Left renal cortex interstitium (tissue), 4 donors: ENCODE results near the gene BCL2L14. TPM values are rescaled to one million over a fixed set of nuclear protein-coding genes. Genes with fewer than 3 reads are reported as not detected.
A peak's percentile ranks its signal among the peaks of the same experiment; 100 is the strongest.

Source experiments
- DNase-seq, 4 donors: peaks; one replicate each; pipeline ENCODE4 v3.0.0-alpha.2; 2013; ENCODE audit warnings: low read depth in 4 of 4, low spot score in 2 of 4, missing footprints in 1 of 4
- polyA plus RNA-seq, 4 donors: library from polyadenylated mRNA; unstranded; fragments of 120-200 nt; gene quantifications; one replicate each; pipeline ENCODE4 v1.2.1, GENCODE V29; 2013; ENCODE audit not compliant: insufficient read length in 4 of 4

The BCL2L14 gene, protein sequence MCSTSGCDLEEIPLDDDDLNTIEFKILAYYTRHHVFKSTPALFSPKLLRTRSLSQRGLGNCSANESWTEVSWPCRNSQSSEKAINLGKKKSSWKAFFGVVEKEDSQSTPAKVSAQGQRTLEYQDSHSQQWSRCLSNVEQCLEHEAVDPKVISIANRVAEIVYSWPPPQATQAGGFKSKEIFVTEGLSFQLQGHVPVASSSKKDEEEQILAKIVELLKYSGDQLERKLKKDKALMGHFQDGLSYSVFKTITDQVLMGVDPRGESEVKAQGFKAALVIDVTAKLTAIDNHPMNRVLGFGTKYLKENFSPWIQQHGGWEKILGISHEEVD
- under 1 TPM in 3 of 4 donors, not detected in 1; 0.30 to 0.94 (median 0.58) TPM for polyA plus RNA-seq

DNA sequence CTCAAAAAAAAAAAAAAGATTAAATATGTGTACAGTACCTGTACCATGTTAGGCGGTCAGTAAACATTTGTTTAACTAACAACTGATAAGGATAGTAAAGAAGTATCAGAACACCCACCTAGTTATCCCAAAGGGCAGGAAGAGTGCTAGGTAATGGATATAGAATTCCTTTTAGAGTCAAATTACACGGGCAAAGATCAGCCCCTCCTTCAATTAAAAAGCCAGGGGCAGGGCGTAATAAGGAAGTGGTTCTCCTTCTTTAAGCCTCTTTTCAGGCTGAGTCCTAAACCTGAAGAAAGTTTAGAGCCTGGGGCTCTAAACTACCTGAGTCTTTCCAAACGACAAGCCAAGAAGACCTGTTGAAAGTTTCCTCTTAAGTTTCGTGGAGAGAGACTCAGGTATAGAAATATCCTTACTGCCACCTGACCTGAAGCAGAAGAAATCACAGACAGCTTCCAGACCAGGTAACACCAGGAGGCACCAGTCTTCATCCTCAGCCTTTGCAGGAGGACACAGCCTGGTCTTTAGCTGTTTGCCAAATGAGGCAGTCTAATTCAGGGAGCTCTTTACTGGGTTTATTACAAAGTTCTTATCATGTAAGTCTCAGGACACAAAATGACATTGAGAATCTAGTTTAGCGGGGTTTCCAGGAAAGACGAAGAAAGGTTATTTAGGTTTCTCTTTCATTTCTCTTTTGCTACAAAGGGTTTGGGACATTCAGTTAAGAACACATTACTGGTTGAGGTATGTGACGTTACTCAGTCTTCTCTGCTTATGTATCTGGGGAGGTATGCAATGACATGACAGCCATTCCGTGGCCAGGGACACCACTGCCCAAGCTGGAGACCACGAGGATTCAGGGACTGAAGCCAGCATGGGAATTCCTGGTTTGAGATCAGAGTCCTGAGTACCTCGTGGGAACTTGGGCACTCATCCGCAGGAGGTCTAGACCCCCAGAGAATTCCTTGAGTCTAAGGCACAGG is at the start of gene BCL2L14:
BCL2L14 (plus strand) TSS at position 266 of the 983 bp plus-strand sequence. CDS start 8,367 bp downstream, outside the sequence.
- DNase-seq, result no peak

DNA sequence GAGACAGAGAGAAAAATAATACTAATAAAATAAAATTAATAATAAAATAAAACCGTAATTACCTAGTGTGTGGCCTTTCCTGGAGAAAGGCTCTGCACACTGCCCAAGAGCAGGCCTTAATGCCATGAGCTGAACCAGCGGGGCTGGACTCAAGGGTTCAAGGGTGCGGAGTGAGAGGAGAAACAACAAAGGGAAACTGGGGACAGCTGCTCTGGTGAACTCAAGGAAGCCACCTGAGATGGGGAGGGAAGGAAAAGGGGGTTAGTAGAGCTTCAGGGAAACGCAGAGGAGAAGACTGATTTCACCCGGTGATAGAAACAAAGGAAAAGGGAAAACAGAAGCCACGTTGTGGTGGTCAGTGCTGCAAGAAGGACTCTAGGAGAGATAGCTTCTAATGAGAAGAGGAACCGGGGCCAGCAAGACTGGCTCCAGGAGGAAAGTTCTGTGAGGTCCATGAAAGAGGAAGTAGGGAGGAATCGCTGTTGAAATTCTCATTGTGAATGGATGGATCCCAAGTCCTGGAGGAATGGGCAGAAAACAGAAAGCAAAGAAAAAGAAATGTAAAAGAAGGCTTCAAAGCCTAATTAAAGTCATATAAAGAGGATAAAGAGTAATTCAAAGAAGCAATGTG is 48.3 kb upstream of the BCL2L14 start:
- DNase-seq, result no peak

DNA sequence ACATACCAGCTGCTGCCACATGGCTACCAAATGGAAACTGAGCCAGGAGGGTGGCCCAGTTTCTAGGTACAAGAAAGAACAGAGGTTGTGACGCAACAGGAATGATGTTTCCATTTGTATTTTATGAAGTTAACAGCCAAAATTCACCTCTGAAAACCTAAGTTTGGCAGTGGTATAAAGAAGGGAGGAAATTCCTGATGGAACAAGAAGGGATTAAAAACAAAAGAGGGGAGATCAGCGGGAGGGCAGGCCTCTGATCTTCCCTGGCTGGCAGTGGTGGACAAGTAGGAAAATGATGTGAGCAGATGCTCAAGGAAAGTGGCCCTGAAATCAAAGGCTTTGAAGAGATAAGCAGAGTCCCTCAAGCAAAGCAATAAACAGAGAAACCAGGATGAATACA is 47.3 kb upstream of the BCL2L14 start:
- DNase-seq, result no peak

DNA sequence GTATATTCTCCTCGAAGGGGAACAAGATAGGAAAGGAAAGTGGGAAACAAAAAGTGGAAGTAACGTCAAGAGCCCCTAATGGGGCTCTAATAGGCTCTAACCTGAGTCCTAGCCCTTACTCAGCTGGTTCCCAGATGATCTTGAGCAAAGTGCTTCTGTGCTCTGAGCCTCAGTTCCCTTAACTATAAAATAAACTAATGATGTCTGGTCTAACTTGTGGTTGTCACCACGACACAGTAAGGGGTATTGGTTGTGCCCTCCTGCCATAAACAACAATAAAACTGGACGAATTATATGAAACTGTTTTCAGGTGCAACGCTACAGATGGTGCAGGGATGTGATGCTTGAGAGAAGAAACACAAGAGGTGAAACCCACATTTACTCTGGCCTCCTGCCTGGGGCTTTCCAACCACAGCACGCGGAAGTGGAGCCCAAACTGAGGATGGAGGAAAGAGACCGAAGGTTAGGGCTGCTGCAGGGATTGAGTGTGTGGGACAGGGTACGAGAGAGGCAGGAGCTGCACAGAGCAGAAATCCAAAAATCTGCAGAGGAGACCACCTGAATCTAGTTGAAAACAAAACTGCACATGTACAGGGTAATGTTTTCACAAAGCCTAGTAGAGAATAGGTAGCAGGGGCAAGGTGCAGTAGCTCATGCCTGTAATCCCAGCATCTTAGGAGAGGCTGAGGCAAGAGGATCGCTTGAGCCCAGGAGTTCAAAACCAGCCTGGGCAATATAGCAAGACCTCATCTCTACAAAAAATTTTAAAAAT is 45.6 kb upstream of the BCL2L14 start:
- DNase-seq, result no peak

DNA sequence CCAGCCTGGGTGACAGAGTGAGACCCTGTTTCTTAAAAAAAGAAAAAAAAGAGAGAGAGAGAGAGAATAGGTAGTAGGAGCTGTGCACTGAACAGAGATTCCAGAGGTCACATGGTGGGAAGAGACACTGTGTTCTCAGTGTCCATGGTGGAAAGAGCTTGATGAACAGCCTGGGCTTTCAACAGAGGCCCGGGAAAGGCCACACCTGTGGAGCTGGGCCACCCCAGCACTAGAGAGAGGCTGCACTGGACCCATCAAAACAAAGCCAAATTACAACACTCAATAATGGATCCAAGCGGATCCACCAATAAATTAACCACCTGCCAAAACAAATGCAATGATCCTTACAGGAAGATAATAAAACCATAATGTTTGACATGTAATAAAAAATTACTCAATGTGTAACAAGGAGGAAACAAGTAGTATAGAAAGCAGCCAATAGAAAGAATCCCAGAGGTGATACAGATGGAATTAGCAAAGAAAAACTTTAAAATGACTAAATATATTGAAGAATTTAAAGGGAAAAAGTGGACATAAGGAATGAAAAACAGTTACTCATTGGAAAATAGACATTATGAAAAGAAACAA is 44.8 kb upstream of the BCL2L14 start:
- DNase-seq, result no peak

DNA sequence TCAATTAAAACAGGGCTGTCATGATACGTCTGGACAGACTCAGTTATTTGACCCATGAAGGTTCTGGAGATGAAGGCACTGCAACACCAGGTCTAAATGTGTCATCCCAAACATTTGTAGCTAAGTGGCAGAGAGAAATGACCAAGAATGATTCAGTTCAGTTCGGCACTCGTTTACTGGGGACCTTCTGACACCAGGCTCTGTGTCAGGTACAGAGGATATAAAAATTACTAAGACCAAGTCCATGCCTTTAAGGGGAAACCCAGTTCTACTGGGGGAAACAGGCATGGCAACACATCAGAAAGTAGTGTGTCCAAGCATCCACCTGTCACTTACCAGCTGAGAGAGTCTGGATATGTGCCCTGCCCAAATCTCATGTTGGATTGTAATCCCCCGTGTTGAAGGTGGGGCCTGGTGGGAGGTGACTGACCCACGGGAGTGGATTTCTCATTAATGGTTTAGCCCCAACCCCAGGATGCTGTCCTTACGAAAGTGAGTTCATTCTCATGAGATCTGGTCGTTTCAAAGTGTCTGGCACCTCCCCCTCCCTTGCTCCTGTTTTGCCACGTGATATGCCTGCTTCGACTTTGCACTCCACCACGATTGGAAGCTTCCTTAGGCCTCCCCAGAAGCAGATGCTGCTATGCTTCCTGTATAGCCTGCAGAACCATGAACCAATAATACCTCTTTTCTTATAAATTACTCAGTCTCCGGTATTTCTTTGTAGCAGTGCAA is 41.9 kb upstream of the BCL2L14 start:
- no peak for DNase-seq

DNA sequence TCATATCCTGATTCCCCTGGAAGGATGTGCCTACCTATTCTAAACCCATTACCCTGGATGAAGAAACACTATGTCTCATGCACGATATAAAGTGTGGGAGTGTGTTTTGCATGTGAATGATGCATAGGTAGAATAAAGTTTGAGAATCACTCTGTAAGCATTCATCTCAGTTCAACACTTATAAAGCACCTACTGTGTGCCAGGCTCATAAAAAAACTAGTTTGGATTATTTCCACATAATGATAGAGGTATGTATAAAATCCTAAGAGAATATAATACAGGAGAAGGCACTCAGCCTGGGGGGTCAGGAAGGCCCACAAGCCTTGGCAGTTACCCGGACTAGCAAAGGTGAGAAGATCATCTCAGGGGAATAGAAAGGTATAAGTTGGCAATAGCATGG is 41.1 kb upstream of the BCL2L14 start:
- no peak for DNase-seq

DNA sequence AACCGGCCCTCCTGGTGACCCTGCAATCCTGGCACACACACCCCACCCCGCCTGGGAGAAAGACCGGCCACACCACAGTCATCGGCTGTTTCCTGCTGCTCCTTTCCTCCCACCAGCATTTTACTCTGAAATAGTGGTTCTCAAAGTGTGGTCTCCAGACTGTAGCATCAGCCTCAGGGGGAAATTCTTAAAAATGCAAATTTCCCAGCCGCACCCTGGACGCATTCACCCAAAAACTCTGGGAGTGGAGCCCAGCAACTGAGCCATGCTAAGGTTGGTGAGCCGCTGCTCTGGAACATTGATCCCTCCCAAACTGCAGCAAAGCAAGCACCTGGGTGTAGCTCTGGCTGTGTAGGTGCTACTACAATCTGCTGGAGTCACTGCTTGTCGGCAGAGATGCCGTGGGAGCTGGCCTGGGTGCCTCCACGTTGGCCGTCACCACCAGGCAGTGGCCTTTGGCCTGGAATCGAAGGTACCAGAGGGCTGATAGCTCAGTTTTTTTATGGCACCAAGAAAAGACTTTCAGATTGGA is 38.4 kb upstream of the BCL2L14 start:
- no peak for DNase-seq

DNA sequence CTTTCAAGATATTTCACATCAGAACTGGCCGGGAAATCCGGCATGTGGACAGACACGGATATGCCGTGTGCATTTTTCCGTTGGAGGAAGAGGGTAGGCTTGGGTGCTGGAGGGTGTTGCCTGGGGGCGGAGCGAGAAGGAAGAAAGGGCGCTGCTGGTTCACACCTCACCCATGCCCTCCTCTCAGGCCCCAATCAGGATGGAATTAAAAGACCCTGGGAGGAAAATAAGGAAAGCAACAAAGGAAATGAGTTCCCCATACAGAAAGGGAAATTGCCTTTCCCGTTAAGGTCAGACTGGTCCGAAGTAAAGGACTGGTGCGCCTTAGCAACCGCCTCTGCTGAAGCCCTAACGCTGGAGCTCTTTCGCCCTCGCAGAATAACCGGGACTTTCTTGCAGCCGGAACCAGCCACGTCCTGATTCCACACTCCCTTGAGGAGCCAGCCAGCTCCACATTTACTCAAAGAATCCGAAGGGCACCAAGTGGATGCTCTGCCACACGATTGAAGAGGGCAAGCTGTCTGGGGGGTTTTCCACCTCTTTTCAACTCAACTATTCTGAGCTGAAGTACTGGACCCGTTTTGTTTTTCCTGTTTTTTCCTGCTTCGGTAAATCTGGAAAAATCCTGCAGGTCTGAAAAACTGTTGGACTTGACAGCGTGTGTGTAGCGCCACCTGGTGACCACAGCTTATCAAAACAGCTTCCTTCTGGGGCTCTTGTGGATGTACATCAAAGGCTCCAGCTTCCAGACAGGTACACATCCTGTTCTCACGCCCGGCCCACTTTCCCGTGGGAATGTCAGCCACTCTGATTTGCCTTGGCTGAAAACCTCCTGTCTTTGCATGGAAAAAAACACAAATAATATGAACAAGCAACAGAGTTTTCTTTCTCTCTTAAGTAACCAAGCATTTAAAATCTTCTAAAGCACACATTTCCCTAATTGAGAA is 37.6 kb upstream of the BCL2L14 start:
- DNase-seq, result peak; percentile 67 to 88 (median 82)

DNA sequence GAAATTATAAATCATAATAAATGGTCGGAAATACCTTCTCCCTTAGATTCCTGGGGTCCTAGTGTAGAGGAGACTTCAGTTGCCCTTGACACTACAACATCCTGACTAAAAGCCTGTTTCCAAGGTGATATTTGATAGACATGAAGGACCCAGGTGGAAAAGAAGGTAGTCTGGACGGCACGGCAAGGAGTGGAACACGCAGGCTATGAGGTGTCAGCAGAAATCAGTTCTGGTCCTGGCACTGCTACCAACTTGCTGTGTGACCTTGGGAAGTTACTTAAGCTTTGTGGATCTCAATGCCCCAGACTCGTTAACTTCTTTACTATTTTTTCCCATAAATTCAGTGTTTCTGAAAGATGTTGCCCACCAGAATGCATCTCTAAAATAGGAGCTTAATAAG is 36.9 kb upstream of the BCL2L14 start:
- DNase-seq, result no peak

DNA sequence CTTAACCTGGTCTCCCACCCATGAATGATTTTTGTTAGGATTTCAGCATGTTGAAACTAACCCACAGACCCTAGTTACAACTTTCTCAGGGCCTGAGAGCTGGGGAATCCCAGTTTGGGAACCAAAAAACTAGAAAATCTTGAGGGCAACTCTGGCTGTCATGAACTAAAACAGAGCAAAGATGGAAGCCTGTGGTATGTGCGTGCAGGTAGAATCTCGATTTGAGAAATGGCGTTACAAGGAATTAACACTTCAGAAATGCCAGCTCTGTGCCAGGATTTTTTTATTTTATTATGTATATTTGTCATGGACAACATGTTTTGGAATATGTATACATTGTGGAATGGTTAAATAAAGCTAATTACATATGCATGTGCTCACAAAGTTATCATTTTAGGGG is 36.4 kb upstream of the BCL2L14 start:
- no peak for DNase-seq

DNA sequence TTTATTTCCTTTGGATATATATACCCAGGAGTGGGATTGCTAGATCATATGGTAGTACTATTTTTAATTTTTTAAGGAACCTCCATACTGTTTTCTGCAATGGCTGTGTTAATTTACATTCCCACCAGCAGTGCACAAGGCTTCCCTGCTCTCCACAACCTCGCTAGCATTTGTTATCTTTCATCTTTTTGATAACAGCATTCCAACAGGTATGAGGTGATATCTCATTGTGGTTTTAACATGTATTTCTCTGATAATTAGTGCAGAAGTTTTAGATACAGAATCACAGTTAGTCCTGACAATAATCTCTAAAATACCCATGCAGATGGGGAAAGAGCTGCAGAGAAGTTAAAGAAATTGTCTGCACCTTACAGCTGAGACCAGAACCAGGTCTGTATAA is 35.5 kb upstream of the BCL2L14 start:
- DNase-seq, result no peak

DNA sequence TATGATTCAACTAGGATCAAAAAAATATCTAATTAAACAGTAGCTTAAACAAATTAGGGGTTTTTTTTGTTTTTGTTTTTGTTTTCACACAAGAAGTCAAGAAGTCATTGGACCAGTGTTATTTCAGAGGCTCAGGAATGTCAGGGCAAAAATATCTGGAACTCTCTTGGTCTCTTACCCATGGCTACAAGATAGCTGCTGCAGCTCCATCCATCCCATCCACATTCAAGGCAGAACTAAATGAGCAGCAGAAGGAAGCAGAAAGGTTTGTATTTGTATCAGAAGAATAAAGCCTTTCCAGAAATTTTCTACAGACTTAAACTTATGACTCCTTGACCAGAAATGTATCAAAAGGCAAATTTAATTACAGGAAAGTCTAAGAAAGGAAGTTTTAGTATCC is 33.8 kb upstream of the BCL2L14 start:
- no peak for DNase-seq

DNA sequence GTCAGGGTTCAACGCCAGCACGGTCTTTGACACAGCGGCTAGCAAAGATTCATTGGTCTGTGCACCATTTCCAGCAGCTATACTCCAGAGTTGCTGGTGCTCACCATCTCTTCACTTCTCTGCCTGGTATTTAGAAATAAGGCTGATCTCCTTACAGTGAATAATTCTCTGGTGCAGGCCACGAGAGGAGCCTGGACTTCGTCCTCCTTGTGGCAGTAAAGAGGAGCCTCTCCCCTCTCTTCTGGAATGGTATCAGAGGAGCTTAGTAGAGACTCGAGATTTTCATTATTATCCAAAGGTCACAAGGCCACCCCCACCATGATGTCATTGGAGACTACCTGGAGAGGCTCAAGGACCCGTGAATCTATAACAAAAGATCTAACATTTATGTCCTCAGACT is 30.8 kb upstream of the BCL2L14 start:
- no peak for DNase-seq

DNA sequence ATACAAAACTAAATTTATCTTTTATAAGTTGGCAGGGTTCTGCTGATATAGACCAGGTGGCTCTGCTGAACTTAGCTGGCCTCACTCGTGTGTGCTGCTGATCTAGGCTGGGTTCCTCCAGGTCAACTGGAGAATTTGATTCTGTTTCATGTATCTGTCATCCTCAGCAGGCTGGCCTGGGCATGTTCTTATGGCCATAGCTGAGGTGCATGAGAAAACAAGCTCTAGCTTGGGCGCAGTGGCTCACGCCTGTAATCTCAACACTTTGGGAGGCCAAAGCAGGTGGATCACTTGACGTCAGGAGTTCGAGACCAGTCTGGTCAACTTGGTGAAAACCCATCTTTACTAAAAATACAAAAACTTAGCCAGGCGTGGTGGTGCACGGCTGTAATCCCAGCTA is 24.3 kb upstream of the BCL2L14 start:
- DNase-seq, result no peak

DNA sequence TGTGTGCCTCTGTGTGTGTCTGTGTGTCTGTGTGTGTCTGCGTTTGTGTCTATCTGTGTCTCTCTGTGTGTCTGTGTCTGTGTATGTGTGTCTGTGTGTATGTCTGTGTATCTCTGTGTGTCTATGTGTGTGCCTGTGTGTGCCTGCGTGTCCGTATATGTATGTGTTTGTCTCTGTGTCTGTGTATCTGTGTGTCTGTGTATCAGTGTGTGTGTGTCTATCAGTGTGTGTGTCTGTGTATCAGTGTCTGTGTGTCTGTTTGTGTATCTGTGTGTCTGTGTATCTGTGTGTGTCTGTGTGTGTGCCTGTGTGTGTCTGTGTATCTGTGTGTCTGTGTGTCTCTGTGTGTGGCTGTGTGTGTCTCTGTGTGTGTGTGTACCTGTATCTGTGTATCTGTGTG is 23.1 kb upstream of the BCL2L14 start:
- no peak for DNase-seq

DNA sequence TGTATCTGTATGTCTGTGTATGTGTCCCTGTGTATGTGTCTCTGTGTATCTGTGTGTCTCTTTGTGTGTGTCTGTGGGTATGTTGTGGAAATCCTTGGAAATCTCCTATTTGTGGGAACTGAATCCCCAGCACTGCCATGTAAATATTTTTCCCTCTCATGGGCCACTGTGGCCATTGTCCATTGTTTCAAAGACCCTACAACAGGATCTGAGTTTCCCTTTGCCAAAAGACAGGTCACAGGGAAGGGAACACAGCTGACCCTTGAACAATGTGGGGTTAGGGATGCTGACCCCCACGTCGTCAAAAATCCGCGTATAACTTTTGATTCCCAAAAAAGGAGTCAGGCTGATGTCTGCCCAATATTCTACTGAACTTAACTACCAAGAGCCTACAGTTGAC is 22.5 kb upstream of the BCL2L14 start:
- DNase-seq, result no peak

DNA sequence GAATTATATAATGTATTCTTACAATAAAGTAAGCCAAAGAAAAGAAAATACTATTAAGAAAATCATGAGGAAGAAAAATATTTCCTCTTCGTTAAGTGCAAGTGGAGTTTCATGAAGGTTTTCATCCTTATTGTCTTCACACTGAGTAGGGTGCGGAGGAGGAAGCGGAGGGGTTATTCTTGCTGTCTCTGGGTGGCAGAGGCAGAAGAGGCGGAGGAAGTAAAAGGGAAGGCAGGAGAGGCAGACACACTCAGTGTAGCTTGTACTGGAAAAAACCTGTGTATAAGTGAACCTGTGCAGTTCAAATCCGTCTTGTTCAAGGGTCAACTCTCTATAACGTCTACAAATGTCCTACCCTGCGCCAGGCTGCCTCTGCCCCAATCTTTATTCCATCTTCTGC is 22.0 kb upstream of the BCL2L14 start:
- no peak for DNase-seq
